Measurements from ENCODE around the gene ALAS2.
"Not testable (repeated sequence)": the region's sequence is repeated elsewhere in the genome, so short reads cannot be mapped to it uniquely, and the experiment has no call there.

The ALAS2 gene

DNA sequence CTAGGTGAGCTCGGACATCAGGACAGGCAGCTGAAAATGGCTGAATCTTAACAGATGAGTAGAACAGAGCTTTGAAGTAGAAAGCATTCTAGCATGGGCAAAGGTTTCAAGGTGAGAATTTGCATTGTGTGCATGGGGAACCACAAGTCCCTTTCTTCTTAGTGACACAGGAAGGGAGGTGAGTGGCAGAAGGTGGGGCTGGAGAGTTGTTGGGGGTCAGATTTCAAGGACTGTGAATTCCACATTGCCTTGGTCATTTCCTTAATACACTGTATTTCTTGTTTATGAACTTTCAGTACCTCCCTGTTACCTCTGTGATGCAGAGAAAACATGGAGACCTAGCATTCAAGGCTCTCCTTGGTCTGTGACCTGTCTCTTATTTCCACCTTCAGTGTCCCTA is 26.5 kb downstream of the ALAS2 start:
- DNase-seq: no peak

DNA sequence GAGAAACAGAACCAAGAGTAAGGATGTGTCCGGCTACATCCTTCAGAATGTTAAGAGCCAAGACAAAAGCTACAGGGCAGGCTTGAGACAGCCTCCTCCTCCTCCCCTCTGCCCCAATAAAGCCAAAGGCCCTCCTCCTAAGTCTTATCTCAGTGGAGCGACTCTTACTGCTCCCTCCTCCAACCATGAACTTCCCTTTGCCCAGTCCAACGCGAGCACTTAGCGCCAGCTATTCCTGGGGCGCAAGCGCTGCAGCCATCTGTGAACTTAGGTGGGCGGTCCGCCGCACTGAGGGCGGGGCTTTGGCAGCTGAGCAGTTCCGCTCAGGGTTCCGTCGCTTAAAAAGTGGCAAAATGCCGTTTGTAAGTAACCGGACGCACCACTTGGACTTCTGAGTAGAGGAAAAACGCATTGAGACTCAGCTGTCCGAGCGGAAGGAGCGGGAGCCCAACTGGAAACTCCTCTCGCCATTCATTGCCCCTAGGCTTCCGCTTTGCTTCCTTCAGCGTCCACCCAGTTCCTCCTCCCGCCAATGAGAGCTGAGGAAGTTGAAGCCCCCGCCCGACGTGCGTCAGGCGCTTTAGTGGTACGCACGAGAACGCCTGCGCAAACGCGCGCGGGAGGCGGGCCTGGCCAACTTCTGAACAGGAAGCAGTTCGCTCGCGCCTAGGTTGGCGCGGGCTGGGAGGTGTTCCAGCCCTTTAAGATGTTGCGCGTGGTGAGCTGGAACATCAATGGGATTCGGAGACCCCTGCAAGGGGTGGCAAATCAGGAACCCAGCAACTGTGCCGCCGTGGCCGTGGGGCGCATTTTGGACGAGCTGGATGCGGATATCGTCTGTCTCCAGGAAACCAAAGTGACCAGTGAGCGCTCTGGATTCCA is 30.8 kb downstream of the ALAS2 start, which contains the start of gene APEX2:
APEX2 (plus strand) TSS at position 647 of the 882 bp plus-strand sequence; CDS start at position 707, 60 bp downstream.
- peak; percentile 80 to 91 for DNase-seq

DNA sequence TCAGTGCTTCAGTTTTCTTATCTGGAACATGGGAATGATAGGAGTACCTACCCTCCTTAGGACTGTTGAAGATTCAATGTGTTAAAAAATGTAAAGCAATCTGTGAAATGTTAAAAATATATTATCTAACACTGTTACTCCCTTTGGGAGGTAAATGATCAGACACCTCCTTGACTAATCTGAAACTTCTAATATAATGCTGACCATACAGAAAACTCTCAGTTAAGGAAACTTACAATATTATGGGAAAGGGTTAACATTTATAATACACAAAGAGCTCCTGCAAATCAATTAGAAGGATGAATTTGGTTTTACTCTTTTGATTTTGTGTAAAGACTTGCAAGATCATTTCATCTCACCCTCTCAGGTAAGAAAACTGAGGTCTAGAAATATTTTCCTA is 35.2 kb downstream of the ALAS2 start:
- DNase-seq: no peak

DNA sequence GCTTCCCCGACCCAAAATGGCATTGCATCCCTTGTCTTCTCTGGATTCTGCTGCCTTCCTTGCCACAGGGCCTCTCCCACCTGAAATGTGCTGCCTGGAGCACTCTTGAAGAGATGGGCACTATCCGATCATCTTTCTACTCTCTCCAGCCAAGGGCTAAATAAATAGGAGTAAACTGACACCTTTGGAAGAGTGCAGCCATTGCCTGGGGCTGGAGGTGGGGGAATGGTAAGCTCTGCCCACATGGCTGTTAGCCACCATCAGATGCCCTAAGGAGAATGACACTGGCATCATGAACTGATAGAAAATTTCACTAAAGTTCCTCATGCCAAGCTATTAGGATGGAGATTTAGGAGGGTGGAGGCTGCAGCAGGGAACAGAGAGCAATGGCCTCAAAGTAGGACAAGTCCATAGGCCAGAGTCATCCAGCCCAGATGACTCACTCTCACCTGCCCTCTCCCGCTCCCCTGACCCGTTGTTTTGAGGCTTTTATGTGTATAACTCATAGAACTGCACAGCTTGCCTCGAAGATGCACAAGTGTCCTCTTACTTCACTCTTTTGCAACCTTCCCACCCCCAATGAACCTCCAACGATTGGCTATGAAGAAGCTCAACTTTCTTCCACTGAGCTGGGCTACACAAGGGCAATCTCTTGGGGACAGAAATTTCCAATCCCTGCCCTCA is 36.0 kb downstream of the ALAS2 start:
- DNase-seq: no peak

DNA sequence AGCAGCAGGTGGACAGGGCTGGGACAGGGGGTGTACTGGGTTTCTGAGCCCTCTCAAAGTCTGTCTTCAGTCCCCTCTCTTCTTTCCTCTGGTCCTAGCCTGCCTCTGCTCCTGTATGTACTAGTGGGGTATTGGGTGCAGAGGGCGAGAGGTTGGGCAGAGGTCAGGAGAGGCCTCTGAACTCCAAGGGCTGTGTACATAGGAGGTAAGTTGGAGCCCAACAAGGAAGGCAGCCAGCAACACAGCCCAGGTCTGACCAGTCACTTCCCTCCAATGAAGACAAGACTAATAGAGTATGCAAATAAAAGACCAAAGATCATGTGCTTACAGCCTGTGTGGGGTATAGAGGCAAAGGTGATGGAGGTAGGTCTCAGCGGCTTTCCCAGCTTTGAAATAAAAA is 36.7 kb downstream of the ALAS2 start, which contains the start of gene PFKFB1:
PFKFB1 (minus strand) TSS at position 90 of the 400 bp plus-strand sequence. CDS start 181 bp downstream, outside the sequence.
- DNase-seq: no peak

DNA sequence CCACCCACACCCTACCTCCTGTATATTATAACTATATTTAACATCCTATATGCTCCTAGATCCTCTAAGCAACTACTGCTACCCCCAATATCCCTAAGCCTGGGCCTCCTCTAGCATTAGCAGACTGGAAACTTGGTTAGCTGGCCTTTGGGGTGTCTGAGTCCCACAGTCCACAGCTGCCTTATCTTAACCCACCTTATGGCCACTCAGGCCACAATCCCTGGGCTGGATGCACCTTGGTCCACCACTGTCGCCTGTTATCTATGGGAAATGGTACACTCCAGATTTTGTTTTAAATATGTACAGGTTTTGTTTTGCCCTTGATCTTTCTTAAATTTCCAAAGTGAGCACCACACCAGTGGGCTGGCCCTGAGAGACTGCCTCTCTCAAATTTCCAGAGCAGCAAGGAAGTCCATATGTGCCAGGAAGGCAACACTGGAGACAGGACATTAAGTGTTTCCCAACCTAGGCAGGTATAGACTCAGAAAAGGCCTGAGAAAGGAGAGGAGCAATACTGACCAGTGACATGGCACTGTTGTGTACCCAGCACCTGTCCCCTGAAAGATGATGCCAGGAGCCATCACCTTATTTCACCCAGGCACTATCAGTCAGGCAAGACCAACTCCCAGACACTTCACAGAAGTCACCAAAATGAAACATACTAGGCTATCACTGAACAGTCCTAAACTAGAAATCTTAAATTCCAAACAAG is 37.7 kb downstream of the ALAS2 start:
- no peak for DNase-seq

DNA sequence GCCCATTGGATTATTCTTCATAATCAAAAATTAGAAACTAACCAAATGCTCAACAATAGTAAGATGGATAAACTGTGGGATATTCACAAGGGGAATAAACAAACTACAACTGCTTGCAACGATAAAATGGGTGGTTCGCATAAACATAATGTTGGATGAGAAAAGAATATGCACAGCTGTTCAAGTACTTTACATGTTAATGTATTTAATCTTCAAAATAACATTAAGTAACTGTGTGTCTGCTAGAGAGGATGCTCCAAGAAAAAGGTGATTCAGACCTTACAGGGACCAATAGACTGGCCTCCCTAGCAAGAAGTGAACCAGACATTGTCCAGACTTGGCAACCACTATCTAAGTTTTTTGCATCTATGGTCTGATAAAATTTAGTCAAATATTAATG is 39.1 kb downstream of the ALAS2 start:
- no peak for DNase-seq

DNA sequence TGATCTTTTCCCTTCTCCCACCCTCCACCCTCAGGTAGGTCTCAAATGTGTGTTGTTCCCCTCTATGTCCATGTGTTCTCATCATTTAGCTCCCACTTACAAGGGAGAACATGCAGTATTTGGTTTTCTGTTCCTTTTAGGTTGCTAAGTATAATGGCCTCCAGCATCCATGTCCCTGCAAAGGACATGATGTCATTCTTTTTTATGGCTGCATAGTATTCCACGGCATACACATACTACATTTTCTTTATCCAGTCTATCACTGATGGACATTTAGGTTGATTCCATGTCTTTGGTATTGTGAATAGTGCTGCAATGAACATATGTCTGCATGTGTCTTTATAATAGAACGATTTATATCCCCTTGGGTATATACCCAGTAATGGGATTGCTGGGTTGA is 47.5 kb downstream of the ALAS2 start:
- DNase-seq: not testable (repeated sequence)

DNA sequence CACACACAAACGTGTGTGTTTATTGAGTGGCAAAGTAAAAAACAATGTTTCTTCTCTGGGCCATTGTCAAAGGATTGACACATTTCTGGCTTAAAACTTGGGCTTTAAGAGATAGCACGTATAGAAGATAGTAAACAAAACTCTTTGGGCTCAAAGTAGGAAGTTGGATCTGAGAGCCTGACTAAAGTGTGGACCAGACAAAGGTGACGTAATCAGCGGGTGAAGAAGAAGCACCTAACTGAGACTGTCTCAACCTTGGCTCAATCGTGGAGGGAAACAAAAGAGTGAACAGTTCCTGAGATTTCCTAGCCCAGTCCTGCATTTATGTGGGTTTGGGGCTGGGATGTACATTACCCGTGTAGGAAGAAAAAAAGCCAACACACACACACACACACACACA is 50.4 kb downstream of the ALAS2 start:
- no peak for DNase-seq

DNA sequence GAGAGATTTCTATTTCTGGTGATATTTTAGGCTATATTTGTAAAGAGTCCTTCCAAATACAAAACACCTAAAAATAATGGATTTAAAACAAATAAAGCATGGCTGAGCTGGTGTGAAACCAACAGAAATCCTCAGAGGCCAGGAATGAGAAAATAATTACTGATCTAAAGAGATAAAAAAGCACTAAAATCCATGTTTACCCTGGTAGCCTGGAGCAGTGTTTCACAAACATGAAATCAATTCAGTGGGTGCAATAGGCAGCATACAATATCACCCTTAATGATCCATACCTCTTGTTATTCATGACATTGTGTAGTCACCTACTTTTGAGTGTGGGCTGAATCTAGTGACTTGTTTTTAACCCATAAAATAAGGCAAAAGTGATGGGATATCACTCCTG is 51.3 kb downstream of the ALAS2 start:
- no peak for DNase-seq

DNA sequence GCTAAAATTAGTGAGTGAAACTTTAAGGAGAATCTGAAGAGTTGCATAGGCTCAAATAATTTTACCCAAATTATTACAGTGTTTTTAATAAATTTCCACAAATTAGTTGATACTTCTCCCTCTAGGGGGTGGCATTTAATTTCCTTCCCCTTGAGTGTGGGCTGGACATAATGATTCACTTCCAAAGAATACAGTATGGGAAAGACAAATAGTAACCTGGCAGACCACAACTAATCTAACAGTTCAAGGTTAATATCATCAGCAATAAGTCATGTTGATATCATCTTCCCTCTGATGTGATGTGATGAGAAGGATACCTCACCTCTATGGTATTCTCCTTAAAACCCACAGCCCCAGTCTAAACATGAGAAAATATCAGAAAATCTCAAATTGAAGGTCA is 52.3 kb downstream of the ALAS2 start:
- no peak for DNase-seq

DNA sequence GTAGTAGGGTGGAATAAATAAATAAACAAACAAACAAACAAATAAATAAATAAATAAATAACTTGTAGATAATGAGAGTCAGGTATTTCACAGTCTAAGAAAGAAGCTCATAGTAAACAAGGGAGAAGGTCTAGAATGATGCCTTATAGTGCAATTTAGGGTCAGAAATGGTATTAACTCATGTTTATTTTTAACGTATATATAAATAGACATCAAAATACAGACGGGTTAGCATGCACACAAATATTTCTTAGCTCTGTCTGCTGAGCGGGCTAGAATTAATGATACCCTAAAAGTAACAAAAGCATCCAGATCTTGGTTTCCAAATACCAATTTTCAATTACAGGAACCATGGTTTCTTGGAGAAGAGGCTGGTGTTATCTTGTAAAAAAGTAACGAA is 53.4 kb downstream of the ALAS2 start:
- DNase-seq: no peak

DNA sequence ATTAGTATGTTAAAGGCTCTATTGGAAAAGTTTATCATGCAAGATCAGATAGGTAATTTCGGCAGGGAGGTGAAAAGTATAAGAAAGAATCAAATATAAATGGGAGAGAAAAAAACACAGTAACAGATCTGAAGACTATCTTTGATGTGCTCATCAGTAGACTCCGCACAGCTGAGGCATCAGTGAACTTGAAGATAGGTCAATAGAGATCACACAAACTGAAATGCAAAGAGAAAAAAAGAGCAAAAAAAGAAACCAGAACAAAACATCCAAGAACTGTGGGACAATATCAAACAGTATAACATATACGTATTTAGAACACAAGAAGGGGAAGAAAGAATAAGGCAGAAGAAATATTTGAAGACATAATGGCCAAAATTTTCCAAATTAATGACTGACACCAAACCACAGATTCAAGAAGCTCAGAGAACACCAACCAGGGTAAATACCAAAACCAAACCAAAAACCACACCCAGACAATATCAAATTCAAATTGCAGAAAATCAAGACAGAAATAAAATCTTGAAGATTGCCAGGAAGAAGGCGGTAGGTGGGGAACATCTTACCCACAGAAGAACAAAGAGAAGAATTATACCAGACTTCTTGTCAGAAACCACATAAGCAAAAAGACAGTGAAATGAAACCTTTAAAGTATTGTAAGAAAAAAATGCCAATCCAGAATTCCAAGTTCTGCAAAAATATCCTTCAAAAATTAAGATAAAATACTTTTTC is 65.8 kb downstream of the ALAS2 start:
- DNase-seq: no peak

DNA sequence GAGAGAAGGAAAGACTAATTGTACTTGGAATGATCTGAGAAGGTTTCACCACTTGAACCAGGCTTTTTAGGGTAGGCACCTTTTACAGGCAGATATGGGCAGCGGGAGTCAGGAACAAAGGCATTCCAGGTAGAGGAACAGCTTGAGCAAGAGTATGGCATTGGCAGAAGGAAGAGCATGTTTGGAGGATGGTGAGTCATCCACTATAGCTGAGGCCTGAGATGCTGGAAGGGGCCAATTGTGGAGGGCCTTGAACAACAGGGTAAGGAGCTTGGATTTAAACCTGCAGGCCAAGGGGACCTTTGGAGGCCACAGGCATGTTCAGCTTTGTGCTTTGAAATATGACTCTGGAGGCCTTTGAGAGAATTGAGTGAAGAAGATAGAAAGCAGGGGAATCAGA is 69.0 kb downstream of the ALAS2 start:
- DNase-seq: no peak

All from NCI-H446 (cell line).